ENCODE data around the gene SH3GL2.

Gene SH3GL2

DNA sequence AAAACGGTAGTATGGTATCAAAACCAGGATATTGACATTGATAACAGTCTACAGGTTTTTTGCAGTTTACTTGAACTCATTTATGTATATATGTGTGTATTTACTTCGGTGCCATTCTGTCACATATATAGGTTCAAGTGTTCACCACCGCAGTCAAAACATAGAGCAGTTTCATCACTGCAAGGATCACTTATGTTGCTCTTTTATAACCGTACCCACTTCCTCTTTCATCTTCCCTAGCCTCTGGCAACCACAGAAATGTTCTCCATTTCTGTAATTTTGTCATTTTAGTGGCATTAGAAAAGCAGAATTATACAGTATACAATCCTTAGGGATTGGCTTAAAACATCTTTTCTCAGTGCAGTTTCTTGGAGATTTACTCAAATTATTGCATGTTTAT lies 90.3 kb downstream of the SH3GL2 start:
- DNase-seq, result no peak

DNA sequence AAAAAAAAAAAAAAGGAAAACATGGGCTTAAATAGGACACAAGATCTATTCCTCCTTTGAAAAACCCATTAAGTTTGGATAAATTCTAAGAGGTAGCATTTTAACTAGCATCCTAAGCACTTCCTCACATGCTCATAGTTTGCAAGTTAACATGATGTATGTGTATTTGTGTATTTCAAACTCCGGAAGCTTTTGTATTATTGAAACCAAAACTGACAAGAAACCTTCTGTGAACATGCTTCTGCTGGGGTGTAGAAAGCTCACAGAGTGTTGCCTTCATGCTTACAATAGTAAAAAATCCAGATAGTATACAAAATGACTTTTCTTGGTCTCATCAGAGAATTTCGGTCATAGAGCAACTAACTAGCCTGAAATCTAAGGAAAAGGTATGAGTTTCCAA lies 103.8 kb downstream of the SH3GL2 start:
- no peak for DNase-seq

DNA sequence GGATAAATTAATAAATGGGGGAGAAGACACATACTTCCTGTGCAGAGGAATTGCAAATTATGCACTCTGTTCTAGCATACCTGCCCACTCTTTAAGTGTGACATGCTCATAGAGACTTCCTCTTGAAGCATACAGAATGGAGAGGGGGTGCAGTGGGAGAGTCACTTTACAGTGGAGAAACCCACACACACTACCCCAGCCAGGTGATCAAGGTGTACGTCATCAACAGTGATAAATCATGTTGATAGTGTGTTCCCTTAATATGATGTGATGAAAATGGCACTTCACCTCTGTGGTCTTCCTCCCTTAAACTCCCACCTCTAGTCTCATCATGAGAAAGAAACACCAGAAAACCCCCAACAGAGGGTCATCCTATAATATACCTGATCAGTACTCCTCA lies 110.0 kb downstream of the SH3GL2 start:
- no peak for DNase-seq

DNA sequence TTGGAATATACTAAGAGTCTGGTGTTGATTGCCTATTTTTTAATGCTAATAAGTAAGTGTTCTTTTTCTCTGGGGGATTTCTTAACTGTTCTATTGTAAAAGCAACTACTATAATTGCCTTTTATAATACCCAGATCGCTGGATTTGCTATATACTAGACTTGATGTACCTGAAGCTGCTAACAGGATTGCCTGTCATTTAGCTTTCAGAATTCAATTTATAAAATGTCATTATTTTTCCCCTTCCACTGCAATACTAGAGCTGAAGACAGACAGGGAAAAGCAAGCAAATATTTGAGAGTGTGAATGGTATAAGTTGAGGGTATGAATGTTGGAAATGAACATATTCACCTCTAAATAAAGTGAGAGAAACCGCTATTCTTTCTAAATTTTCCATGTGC lies 115.5 kb downstream of the SH3GL2 start:
- no peak for DNase-seq

DNA sequence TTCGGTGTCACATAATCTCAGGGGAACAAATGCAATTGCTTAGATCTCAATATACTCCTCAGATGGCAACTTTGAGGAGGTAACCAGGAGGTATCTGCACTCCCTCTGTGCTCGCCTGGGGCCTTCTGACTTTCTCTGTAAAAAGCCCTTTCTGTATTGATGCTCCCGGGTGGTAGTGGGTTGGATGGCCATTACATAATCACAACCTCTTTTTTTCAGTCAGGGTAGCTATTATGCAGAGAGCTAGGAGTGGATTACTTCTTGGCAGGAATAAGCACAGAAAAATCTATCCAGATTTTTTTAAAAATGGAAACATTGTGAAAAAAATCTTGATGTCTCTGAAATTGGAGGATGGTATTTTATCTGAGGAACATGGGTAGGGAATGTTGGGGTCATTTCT lies 116.6 kb downstream of the SH3GL2 start:
- no peak for DNase-seq

DNA sequence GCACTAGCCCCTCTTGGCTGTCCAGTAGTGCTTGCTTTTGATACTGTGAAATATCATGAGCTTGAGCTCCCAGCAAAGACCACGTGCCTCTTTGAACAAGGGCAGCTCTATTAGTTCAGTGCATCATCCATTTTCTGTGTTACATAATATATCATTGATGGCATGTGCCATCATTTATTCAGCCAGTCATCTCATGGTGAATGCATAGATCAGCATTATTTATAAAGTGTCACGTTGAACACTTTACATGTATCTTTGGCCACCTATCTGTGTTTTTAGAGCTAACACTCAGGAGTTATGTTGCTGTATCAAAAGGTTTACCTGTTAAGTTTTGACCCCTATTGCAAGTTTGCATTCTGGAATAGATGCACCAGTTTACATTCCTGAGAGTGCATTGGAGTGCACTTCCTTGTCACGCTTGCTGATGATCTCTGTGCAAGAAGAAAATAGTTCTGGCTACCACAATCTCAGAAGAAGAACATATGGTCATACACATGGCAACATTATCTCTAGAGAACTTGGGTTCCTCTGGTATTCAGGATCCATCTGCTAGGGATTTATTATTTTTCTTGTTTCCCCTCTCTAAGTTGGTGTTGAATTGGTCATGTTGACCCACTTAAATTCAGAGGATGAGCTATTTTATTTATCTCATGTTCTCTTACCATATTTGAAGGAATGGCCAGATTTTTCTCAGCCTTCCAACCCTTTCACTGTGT lies 120.9 kb downstream of the SH3GL2 start:
- no peak for DNase-seq

DNA sequence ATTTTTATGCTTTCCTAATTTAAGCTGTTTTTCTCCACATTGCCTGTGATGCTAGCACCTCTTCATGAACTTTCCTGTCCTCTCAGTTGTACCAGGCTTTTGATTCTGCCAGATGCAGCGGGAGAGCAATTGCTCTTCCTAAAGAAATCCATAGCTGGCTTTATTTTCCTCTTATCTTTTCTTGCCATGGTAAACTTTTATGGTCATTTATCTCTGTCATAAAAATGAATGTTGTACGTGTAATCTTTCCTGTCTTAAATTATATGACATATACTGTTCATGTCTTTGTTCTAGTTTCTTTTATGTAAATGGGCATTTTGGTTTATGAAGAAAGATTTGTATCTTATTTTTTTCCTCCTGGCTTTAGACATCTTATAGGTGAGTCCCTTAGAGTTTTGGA lies 127.5 kb downstream of the SH3GL2 start:
- DNase-seq, result no peak

DNA sequence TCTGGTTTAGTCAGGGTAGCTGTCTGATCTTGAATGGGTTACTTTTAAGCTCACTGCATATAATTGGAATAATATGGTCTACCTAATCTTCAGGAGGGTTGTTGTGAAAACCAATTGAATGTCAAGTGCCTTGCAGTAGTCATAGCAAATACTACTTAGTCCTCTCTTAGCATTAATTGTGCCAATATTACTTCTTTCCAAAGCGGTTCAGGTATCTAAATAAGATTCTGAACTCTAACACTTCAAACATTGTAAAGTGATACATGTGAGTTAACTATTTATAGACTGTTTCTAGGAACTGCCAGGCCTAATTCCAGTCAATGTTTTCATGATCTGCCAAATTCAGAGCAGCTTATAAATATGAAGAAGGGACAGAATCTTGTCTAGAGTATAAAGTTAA lies 140.2 kb downstream of the SH3GL2 start:
- no peak for DNase-seq

DNA sequence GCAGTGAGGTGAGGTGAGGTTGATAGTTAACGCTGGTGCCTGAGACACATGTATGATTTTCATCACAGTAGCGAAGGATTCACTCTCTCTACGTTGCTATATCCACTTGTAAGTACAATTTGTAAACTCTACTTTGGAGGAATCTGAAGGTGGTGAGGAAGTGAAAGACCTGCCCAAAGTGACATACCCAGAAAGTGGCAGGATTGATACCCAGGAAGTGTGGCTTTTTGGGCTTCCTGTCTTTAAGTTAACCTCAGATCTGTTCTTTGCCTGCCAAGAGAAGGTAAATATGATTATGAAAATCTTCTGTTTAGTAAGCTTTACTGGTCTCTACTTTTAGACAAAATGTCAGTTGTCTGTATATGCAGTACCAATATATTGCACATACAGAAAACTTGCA lies 143.1 kb downstream of the SH3GL2 start:
- no peak for DNase-seq

DNA sequence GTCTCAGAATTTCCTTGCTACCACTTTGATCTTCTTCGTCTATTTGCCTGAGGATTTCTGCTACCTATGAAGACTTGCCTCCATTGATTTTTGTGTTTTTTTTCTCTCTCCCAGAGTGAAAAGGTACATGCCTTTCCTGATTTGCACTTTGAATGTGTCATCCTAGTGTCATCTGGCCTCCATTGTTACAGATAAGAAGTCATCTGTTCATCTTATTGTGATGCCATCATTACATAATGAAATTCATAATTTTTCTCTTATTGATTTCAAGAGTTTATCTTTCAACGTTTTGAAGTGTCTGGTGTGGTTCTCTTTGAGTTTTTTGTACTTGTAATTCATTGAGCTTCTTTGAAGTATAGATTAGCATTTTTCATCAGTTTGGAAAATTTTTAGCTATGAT lies 144.8 kb downstream of the SH3GL2 start:
- no peak for DNase-seq

DNA sequence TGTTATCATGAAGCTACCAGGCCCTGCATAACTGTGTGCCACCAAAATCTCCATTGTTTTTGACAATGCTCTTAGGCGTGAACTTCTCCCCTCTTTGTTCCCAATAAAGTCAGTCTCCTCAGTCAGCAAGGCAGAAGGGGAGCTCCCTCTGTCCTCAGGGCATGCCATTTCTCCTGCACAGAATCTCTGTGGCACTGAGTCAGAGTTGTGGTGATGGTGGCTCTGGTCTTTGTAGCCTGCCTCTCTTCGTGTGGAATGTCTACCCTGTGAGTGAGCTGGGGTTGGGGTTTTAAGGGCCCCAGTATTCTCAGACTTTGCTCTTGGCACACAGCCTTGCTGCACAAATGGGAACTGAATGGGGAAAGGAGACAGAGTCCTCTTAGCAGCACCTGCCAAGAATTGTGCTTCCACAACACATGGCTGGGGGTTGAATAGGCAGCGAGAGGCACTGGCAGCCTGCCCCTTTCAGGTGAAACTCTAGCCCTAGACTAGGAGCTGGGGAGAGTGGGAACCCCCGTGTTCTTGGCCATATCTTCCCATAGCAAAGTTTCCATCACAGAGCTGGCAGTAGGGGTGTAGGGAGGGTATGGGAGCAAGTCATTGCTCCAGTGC lies 146.6 kb downstream of the SH3GL2 start:
- DNase-seq, result no peak

DNA sequence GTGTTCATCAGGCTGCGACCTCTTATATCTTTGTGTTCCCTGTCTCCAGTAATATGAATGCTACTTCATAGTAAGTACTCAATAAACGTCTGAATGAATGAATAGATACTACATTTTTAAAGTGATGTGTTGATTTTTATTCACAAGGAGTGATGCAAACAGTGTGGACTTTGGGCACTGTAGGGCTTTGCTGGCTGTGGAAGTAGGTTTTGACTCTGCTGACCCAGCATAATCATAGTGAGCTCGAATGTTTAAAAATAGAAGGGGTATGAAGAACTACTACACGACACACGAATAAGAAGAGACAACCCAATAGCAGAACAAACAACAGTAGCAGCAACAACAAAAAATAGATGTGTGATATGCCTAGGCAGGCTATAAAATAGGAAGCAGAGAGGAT lies 147.4 kb downstream of the SH3GL2 start:
- DNase-seq, result no peak

DNA sequence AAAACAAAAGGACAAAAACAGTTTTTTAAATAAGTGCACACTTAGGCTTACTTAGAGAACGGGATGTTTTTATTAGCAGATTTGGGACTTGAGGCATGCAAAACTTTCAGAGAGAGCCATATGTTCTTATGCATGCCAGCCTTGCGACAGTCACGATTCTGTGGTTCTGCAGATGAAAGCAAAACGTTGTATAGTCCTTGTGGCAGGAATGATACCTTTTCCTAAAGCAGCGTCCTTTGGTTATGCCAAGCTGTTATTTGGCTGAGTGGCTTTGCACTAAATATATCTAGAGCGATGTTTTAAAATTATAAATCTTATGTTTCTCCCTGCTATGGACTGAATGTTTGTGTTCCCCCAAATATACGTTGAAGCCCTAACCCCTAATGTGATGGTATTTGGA lies 152.0 kb downstream of the SH3GL2 start:
- DNase-seq, result no peak

DNA sequence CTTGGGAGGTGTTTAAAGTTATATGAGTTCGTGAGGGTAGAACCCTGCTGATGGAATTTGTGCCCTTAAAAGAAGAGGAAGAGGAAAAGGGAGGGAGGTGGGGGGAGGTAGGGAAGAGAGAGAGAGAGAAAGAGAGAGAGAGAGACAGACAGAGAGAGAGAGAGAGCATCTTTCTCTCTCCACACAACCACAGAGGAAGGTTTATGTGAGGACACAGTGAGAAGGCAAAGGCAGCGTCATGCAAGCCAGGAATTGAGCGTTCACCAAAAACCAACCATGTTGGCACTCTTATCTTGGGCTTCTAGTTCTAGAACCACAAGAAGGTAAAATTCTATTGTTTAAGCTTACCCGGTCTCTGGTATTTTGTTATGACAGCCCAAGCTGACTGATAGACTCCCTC lies 152.4 kb downstream of the SH3GL2 start:
- DNase-seq, result no peak

DNA sequence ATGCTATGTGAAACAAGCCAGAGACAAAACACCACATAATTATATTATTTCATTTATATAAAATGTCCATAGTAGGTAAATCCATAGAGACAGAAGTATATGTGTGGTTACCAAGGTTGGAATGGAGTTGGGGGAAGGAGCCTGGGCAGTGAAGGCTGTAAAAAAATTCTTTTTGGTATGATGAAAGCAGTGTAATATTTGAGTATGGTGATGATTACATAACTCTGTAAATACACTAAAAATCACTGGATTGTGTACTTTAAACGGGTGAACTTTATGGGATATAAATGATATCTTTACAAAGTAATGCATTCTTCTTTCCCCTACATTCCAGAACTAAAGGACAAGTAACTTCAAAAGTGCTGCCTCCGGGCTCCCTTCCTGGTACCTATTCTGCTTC lies 155.8 kb downstream of the SH3GL2 start:
- no peak for DNase-seq

DNA sequence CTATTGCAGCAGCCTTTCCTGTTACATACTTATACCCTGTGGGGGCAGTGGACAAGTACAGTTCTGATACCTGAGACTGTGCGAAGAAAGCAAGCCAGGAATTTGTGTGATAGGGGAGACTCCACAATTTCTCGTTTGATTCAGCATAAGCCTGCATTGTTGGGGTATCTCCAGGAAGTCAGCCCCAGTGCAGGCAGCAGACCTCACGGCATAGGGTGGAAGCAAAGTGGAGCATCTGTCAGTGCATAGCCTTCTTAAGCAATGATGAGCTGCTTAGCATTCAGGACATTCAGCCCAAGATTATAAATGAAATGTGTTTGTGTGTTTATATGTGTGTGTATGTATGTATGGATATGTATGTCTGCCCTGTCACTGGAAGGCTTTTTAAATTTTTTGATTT lies 157.0 kb downstream of the SH3GL2 start:
- DNase-seq, result no peak

DNA sequence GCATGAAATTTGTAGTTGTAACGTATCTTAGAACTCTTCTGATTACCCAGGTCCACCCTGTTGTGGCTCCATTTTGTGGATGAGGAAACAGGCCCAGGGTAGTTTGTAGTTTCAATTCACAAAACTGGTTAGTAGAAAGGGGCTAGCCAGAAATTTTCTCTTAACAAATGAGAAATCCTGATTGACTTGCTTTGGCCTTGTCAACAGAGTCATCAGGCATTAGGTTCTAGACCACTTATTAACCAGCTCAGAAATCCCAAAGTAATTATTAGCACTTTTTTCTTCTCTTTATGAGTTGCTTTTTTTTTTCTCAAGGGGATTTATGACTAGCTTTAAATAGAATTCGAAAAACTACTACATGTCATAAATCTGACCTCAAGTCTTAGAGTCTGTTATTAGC lies 160.2 kb downstream of the SH3GL2 start:
- DNase-seq, result no peak

DNA sequence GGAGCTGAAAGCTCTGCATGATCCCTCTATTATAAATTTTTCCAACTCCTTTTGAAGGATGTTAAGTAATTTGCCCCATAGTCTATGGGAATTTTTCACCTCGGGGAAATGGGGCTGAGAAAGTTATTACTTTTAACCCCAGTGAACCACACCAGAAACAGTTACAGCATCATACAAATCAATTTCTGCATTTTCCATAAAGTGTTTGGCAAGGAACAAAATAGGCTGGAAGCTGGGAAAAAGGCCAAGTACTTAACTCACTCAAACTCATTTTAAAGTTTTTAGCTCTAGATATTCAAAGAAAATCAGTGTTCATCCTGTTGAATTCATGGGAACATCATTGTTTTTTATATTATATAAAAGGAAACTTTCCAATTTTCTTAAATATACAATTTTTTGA lies 160.9 kb downstream of the SH3GL2 start:
- no peak for DNase-seq

DNA sequence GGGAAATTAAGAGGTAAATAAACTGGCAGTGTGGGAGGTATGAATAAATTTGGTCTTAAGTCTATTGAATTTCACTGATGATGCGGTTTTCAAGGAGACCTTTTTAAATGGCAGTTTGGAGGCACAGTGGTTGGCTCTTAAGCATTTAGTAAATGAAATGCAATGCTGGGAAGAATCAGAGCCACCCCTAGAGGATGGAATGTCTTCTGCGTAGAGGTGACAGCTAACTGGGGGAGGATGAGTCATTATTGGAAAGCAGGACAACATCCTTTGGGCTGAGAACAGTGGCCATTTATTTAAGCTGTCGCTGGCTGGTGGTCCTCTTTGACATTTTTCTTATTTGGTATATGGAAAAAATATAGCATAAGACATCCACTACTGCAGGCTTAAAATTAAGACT lies 163.2 kb downstream of the SH3GL2 start:
- no peak for DNase-seq

DNA sequence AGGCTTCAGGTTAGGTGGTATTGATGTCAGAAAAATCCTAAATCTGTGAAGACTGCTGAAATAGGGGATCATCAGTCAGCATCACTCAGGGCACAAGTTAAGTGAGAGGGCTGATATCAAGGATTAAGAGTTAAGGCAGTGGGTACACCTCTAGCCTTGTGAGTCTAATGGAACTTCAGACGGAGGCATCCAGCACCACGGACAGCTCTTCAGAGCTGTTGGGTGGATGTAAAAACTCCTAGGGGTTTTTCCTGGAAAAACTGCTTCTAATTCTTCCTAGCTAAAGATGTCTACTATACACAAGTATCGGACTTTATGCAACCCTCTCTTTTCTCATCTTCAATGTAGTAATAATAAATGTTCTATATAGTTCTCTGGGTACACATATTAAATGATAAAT lies 165.9 kb downstream of the SH3GL2 start:
- DNase-seq, result no peak

DNA sequence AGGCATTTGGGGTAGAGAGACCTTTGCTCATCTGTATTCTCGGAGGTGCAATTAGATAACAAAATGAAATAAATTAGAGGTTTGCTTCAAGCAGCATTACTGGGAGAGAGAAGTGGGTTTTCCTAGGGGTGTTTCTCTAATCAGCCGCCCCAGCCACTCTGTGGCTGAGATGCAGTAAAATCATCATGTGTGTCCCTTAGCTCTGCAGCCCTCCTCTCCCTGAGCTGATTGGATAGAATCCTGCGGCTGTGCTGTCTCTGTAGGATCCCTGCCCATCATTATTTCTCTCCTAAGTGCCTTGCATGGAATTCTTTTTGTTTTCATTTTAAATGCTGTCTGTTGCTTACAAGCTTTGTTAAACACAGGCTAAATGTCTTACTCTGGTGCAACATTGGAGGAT lies 171.4 kb downstream of the SH3GL2 start:
- DNase-seq, result no peak

DNA sequence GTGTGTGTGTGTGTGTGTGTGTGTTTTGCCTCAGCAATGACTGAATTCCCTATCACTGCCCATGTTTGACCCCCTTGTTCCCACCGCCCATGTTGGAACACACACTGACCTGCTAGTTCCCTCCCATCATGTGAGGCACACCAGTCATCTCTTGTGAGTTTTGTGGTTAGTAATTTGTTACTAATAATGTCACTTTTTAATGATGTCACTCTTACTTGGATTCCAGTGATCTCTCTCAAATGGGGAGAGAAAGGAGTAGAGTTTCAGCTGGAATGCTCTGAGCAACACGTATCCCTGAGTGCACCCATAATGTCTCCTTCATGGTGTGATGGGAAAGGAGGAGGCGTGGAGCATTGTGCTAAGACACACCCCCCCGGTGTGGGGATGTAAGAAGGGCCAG lies 172.6 kb downstream of the SH3GL2 start:
- no peak for DNase-seq

DNA sequence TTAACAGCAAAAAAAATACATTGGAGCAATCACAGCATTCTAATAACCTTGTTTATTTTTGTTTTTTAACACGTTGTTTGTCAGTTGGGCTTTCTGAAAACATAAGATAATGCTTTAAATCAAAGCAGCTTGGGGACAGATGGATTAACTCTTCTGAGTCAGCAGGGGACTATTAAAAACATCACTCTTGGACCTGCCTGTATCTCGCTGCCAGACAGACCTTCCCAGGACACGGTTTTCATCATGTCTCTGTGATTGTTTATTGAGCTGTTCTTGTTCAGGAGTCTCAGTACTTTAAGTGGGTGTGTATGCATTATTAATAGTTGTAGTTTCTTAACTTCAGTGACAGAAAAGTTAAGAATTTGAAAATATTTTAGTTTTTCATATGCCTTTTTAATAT lies 173.2 kb downstream of the SH3GL2 start:
- DNase-seq, result no peak

DNA sequence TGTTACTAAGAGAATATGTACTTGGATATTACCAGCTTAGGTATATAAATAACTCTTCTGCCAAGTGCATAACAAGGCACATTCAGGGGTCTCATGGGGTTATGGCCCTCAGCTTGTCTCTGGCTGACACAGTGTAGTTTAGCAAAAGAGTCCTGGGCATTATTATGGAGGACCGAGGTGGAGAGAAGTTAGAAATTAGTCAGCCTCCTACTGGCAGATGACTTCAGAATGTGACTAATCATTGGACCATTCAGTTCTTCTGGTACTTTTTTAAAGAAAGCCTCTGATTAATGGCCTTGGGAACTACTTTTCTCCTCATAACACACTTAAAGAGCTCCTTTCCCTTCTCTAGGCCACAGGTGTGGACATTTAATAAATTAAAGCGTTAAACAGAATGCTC lies 178.9 kb downstream of the SH3GL2 start:
- DNase-seq, result no peak

DNA sequence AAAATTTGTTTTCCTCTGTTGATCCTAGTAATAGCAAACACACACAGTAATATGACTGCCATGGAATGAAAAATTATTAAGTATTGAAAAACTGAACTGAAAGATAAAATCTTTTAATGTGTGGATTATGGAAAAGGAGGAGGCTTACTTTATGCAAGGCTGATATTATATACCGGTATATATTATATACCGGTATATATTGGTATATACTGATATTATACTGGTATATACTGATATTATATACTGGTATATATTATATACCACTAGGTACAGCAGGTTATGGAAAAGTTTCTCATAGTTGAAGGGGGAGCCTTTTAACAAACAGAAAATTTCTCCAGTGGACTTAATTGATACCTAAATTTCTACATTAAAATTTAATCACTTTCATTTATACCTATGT lies 181.4 kb downstream of the SH3GL2 start:
- DNase-seq, result no peak

All from right forelimb (tissue), 1 donor.